Measurements from ENCODE around the gene USP13. TPM values are rescaled to one million over a fixed set of nuclear protein-coding genes. Genes with fewer than 3 reads are reported as not detected.

USP13 gene, protein sequence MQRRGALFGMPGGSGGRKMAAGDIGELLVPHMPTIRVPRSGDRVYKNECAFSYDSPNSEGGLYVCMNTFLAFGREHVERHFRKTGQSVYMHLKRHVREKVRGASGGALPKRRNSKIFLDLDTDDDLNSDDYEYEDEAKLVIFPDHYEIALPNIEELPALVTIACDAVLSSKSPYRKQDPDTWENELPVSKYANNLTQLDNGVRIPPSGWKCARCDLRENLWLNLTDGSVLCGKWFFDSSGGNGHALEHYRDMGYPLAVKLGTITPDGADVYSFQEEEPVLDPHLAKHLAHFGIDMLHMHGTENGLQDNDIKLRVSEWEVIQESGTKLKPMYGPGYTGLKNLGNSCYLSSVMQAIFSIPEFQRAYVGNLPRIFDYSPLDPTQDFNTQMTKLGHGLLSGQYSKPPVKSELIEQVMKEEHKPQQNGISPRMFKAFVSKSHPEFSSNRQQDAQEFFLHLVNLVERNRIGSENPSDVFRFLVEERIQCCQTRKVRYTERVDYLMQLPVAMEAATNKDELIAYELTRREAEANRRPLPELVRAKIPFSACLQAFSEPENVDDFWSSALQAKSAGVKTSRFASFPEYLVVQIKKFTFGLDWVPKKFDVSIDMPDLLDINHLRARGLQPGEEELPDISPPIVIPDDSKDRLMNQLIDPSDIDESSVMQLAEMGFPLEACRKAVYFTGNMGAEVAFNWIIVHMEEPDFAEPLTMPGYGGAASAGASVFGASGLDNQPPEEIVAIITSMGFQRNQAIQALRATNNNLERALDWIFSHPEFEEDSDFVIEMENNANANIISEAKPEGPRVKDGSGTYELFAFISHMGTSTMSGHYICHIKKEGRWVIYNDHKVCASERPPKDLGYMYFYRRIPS
- 100 to 1,000 TPM; 101 to 181 (median 154) TPM for total RNA-seq
- polyA plus RNA-seq: 10 to 100 TPM; 13.7 to 22.2 TPM
- long read RNA-seq, donor 1, full-length matches to known transcripts: 258 of 343 reads
- long read RNA-seq, donor 1, partial matches to known transcripts: 16 of 343 reads
- long read RNA-seq, donor 1, other reads (novel, unspliced or antisense): 69 of 343 reads
- long read RNA-seq, donor 2, full-length matches to known transcripts: 399 of 523 reads
- long read RNA-seq, donor 2, partial matches to known transcripts: 19 of 523 reads
- long read RNA-seq, donor 2, other reads (novel, unspliced or antisense): 105 of 523 reads
- long read RNA-seq, donor 3, full-length matches to known transcripts: 408 of 596 reads
- long read RNA-seq, donor 3, partial matches to known transcripts: 35 of 596 reads
- long read RNA-seq, donor 3, other reads (novel, unspliced or antisense): 153 of 596 reads

DNA sequence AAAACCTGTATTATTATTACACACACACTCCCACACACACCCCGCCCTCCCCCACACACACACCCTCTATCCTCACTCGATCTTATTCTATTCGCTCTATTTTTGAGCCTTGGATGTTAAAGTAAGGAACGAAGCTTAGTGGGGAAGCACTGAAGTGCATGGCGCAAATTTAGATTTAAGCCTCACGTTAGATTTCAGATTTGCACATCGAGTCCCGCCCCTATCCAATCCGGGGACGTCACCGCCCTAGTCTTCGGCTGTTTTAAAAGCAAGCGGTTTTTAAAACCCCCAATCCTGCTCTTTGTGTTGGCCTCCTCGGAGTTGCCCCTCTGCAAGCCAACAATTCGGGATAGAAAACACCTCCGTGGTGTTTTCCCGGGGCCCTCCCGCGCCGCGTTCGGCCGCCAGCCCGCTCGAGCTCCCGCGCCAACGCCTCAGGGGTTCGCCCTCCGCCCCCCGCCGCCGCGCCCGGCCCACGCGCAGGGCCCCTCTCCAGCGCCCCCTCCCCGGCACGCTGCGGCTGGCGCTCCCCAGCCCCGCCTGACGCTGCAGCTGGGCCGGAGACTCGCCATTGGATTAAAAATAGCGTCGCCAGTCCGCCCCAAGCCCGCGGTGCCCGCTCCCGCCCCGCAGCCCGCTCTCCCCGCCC lies at the start of gene USP13:
USP13 (plus strand) TSS at position 594 of the 649 bp plus-strand sequence. CDS start 186 bp downstream, outside the sequence.
- DNase-seq (peak; percentile 58 to 73), ATAC-seq (peak; percentile 43 to 82 (median 63))
- TF ChIP-seq, protein P1, sequence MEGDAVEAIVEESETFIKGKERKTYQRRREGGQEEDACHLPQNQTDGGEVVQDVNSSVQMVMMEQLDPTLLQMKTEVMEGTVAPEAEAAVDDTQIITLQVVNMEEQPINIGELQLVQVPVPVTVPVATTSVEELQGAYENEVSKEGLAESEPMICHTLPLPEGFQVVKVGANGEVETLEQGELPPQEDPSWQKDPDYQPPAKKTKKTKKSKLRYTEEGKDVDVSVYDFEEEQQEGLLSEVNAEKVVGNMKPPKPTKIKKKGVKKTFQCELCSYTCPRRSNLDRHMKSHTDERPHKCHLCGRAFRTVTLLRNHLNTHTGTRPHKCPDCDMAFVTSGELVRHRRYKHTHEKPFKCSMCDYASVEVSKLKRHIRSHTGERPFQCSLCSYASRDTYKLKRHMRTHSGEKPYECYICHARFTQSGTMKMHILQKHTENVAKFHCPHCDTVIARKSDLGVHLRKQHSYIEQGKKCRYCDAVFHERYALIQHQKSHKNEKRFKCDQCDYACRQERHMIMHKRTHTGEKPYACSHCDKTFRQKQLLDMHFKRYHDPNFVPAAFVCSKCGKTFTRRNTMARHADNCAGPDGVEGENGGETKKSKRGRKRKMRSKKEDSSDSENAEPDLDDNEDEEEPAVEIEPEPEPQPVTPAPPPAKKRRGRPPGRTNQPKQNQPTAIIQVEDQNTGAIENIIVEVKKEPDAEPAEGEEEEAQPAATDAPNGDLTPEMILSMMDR (IDR thresholded peaks at IDR 0.05): peak in 2 of 9 donors; percentile 11 to 12
- 0 to 2% methylated on average over 56 of the region's 56 CpGs for WGBS, 2 donors
- Histone ChIP-seq H3K9me3 (no peaks in the 10 kb centered on the region), H3K27me3 (no peaks in the 10 kb centered on the region), H3K4me3 (peak within 1 kb of the TSS; percentile 52 to 90 (median 88)), H3K36me3 (no peaks in the 10 kb centered on the region), H3K27ac (peak within 1 kb of the TSS; percentile 80 to 97 (median 94)), H3K4me1 (peaks cover 0 to 44% (median 8%) of the 10 kb centered on the region in 9 donors)
- intact Hi-C loops (cut with DNase I): loop anchor here in 6 of 10 donors (2.0 to 10.0 kb wide), 6 partner anchors 62 to 115 kb away; no protein-coding TSS in a partner anchor

DNA sequence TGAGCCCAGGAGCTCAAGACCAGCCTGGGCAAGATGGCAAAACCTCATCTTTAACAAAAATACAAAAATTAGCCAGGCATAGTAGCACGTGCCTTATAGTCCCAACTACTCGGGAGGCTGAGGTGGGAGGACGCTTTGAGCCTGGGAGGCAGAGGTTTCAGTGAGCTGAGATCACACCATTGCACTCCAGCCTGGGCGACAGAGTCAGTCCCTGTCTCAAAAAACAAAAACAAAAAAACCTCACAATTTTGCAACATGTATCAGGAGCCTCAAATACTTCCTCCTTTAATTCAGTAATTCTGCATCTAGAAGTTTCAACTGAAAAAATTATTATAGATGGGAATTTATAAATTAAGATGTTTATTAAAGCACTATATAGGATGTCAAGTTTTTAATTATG lies 49.5 kb upstream of the USP13 start:
- Histone ChIP-seq H3K4me3 (peak overlapping the region in 9 of 10 donors; percentile 72 to 94 (median 87)), H3K27ac (no peak overlapping the region), H3K27me3 (no peaks in the 10 kb centered on the region), H3K4me1 (peaks cover 0 to 46% (median 37%) of the 10 kb centered on the region in 9 donors), H3K9me3 (no peaks in the 10 kb centered on the region), H3K36me3 (peaks cover 0 to 71% (median 31%) of the 10 kb centered on the region in 9 donors)
- DNase-seq: no peak
- TF ChIP-seq, protein P1 (IDR thresholded peaks at IDR 0.05): no peak
- ATAC-seq: no peak
- intact Hi-C loops (cut with DNase I): loop anchor here in 1 of 10 donors (5.0 kb wide), 1 partner anchor 41 kb away; the partner anchor contains the start of gene ACTL6A
- 75 to 76% methylated on average over 4 of the region's 4 CpGs for WGBS, 2 donors

DNA sequence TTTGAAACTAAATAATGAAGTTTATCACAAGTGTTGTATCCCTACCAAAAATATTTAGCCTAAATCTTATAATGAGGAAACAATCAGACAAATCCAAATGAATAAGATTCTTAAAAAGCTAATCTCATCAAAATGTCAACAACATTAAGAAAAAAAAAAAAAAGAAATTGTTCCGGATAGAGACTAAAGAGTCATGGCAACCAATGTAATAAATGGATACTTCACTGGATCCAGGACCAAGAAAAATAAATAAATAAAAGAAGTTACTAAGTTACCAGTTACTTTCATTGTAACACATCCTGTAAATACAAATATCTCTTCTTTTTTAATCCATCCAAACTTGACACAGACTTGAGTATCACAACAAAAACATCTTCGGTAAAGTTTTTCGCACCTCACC lies 49.0 kb upstream of the USP13 start:
- ATAC-seq (no peak), DNase-seq (no peak)
- peak overlapping the region in 9 of 10 donors; percentile 92 to 98 (median 95) for H3K27ac ChIP-seq
- 1 to 2% methylated on average over 3 of the region's 3 CpGs for WGBS, 2 donors
- TF ChIP-seq, protein P1 (IDR thresholded peaks at IDR 0.05): no peak
- H3K9me3 ChIP-seq: no peaks in the 10 kb centered on the region
- peaks cover 0 to 50% (median 39%) of the 10 kb centered on the region in 9 donors for H3K4me1 ChIP-seq
- peak overlapping the region; percentile 66 to 94 (median 86) for H3K4me3 ChIP-seq
- no peaks in the 10 kb centered on the region for H3K27me3 ChIP-seq
- peaks cover 0 to 71% (median 26%) of the 10 kb centered on the region in 9 donors for H3K36me3 ChIP-seq
- intact Hi-C loops (cut with DNase I): loop anchor here in 2 of 10 donors (1.0 to 5.0 kb wide), 2 partner anchors 42 kb away; partner anchors contain the start of gene ACTL6A (in 2 of the 2)
